G401 (cell line): ENCODE results near the gene TFEB. TPM values are rescaled to one million over a fixed set of nuclear protein-coding genes. Genes with fewer than 3 reads are reported as not detected.

Experiments
- DNase-seq: peaks from one replicate; pipeline ENCODE4 v3.0.0-alpha.2; 2015; ENCODE audit warnings: low spot score
- in situ Hi-C: cut with HindIII; loops from 2 replicates; pipeline ENCODE4 v1.10.0; 2016; ENCODE audit warnings: low sequenced_read_pairs, mixed read lengths
- total RNA-seq: library from RNA; depleted of rRNA; stranded (reverse); fragments of >200 nt; shearing (Covaris generic); gene quantifications from 2 replicates; pipeline ENCODE4 v1.2.3, GENCODE V29; 2014

Gene TFEB
- total RNA-seq, 1 experiment from 2014 or later: 9.8 TPM

DNA sequence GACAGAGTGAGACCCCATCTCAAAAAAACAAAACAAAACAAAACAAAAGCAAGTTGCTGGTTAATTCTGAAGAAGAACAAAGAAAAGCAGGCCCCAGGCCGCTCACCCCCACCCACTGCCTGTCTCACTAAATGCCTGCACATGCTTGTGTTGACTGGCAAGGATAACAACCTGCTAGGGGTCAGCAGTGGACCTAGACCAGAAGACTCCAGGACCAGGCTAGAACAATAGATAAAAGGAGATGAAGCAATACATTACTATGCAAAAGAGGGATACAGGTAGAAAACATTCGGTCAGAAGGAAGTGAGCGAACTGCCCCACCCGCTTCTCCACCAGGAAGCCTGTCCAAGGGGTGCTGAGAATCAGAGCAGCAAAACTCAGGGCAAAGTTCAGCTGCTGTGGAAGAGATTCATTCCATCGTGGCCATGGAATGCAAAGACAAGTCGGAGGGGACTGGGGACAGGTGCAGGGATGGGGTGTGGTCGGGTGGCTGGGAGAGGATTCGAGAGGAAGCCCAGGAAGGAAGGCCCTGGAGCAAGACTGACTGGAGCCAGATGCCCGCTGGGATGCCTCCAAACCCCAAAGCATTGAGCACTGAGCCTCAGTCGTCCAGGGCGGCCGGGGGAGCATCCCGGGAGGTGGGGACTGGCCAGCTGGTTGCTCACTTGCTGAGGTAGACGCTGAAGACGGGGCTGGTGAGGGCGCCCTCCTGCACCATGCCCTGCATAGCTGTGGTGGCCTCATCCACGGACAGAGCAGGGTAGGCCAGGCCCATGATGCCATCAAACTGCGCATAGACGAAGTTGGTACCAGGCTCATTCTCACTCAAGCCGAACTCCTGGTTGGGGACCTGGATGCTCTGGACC lies 6.5 kb upstream of the TFEB start:
- no peak for DNase-seq
- in situ Hi-C loops: no loop called here

- no peak for DNase-seq
- in situ Hi-C loops: no loop called here
Observed at GRCh38 chr6:41740366-41741162, 5.2 kb upstream of the TFEB start.

GRCh38 chr6:41739041-41739440 lies 3.6 kb upstream of the TFEB start:
- in situ Hi-C loops: no loop called here
- DNase-seq: no peak

DNA sequence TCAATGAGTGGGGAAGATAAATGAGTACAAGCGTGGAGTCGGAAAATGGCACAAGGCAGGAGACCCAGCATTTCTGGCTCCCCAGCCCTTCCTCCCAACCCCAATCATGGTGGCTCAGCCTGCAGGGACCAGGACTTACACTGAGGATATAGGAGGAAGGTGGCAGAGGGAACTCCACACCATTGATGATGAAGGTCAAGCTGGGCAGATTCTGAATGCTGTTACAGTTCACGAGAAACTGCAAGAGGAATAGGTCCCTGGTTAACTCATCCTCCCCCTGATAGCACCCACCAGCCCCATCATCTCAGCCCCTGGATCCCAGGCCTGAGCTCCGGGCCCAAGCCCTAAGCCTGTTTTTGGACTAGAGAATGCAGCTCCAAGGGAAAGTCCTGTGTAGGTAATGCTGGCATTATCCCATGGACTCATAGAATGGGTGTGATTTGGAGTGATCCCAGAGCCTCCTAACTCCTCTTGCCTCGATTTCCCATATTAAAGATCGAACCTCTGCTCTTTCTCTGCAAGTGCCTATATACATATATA lies 2.3 kb upstream of the TFEB start:
- no peak for DNase-seq
- in situ Hi-C loops: no loop called here

- DNase-seq: no peak
- in situ Hi-C loops: no loop called here
Observed at GRCh38 chr6:41736800-41737555, 1.6 kb upstream of the TFEB start.

DNA sequence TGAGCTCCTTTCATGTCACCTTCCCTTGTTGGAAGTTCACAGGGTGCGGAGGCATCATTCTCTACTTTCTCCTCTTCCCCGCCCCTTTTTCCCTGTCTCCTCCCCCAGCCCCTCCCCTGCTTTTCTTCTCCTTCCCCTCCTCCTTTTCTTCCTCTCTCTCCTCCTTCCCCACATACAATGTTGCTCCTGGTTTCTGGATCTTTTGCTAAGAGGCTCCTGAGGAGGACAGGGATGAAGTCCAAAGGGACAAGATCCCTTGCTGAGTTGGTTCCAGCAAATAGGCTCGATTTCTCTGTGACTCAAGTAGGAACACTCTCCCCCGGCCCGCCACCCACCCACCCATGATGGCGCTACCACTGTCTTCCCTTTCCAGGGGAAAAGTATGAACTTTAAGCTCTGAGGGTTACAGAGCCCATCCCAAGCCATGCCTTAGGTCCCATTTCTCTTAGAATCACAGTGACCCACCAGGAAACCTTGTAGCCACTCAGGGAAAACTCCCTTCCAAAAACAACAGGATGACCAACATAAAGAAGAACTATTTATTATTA lies 852 bp upstream of the TFEB start:
- in situ Hi-C loops: no loop called here
- DNase-seq: peak; percentile 27

DNA sequence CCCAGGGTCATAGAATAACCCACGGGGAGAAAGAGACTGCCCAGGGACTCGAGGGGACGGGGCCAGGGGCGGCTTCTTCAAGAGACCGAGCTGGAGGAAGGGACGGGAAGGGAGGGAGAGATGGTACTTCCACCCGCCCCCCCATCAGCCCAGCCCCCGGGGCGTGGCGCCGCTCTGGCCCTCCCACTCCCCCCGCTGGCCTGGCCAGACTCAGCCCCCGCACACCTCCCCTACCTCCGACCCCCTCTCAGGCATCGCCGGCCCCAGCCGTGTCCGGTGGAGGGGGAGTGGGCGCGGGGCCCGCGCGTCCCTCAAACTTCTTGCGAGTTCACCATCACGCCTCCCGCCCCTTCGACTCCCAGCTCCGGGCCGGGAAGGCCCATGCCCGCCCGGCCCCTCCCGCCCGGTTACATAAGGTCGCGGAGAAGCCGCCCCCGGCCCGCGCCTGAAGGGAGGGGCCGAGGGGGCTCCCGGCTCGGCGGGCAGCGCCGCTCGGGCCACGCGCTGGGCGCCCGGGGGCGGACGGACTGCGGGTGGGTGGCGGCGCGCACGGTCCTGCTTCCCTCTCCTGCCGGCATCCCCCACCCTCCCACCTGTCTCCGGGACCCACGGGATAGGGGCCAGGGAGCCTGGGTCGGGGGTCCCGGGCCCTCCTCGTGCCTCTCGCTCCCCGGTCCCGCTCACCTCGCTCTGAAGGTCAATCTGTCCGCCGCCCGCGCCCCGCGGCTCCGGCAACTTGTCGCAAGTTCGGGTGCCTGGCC lies 562 bp downstream of the TFEB start:
- in situ Hi-C loops: no loop called here
- peak; percentile 82 for DNase-seq

DNA sequence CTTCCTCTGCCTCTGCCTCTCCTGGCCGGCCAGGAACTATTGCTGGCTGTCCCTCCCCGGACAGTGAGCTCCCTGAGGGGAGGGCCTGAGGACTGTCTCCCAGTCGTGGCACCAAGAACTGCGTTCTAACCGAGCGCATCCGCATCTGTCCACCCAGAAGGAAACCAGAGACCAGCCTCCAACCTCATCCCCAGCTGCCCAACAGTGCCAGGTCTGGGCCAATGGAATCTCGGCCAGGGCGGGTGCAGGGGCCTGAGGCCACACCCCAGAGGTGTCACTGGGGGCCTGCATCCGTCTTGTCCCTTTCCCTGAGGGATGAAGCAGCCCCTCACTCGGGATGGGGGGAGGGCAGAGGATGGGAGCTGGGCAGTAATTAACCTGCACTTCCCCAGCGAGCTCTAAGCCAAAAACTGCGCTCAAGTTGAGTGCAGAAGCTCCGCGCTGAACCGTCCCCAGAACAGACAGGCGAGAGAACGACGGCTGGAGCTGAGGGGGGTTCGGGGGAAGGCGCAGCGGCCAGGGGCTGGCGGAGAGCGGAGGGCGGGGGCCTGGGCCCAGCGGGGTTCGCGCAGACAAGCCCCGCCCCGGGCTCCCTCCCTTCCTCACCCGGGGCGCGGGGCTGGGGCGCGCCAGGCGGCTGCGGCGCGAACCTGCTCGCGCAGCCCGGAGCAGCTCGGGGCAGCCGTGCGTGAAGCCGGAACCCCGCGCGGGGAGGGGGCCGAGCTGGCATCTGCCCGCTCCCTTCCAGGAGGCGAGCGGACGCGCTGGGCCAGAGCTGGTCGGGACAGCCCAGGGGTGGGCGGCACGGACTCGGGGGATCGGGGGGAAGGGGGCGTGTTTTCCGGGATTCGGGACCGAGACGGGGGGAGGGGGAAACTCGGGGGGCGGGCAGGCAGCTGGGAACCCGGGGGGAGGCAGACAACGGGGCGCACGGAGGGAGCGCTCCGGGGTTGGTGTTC lies 1.4 kb downstream of the TFEB start:
- in situ Hi-C loops: no loop called here
- DNase-seq: peak; percentile 69

- in situ Hi-C loops: no loop called here
Observed at GRCh38 chr6:41733360-41733706, 2.1 kb downstream of the TFEB start.

GRCh38 chr6:41732591-41733359 lies 2.6 kb downstream of the TFEB start:
- in situ Hi-C loops: no loop called here
- DNase-seq: no peak

More at GRCh38 chr6:41733360-41733706, 2.1 kb downstream of the TFEB start:
- DNase-seq: peak; percentile 19

DNA sequence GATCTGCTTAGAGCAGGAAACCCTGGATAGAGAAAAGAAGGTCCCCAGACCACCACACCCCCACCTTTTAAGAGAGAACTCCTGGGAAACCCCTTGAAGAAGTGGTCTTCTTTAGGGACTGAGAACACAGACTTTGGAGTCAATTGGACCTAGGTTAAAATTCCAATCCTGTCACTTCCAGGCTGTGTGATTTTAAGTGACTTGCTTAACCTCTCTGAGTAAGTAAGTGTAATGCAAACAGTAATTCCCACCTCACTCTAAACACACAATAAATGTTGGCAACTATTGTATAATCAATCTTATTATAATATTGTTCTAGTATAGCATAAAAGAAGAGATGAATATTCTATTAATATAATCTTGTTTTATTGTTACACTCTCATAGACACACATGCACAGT lies 3.3 kb downstream of the TFEB start:
- in situ Hi-C loops: no loop called here

GRCh38 chr6:41731561-41732086 lies 3.8 kb downstream of the TFEB start:
- in situ Hi-C loops: no loop called here
- DNase-seq: no peak

More for the DNA sequence above, 3.3 kb downstream of the TFEB start:
- no peak for DNase-seq

- DNase-seq: peak; percentile 34
- in situ Hi-C loops: no loop called here
Observed at GRCh38 chr6:41730531-41731436, 4.6 kb downstream of the TFEB start.

DNA sequence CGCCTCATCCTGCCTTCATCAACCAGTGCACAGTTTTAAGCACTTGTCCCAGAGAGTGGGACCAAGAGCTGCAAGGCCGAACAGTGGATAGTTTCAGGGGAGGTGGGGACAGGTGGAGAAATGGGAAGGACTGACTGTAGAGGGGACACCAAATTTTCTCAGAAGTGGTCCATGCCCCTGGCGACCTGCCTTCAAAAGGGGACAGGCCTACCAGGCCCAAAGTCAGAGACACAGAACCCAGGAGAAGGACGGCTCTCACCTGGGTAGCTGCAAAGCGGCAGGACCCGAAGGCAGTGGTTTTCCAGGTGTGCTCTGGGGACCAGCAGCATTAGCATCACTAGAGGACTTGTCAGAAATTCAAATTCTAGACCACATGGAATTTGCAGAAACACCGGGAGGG lies 5.8 kb downstream of the TFEB start:
- in situ Hi-C loops: no loop called here
- DNase-seq: no peak

DNA sequence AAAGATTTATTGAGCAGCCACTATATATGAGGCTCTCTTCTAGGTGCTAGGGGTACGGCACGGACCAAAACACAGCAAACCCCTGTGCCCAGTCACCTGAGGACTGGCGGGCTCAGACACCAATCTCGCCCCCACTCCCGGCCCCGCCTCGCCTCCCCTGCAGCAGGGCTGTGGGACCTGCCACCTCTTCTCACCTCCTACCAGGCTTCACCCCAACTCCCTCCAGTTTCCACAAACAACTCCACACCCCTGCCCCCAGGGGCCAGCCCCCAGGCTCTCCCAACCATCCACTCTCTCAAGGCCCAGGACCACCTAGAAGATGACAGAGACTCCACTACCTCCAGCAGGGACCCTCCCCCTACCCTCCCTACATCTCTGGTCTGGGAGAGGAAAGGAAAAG lies 6.5 kb downstream of the TFEB start:
- in situ Hi-C loops: no loop called here
- DNase-seq: no peak
